Measurements from ENCODE around the gene DNAI2.

GRCh38 chr17:74328487-74328886 is 54.5 kb downstream of the DNAI2 start:
- TF ChIP-seq CTCF (IDR thresholded peaks at IDR 0.05; ENCODE audit: borderline replicate concordance, extremely low read depth, low read length, poor library complexity, severe bottlenecking) (no peak), EZH2 (IDR thresholded peaks at IDR 0.05; ENCODE audit: borderline replicate concordance, low read depth, low read length, severe bottlenecking) (no peak)

Measured in DND-41 (cell line).